Natural killer cell treated with Interleukin-12 subunit alpha and Interleukin-12 subunit beta and Interleukin-15 and Interleukin-18, amount 100 ng/mL, for 72 hours (primary cell): Measurements from ENCODE around the gene LMF1. TPM values are rescaled to one million over a fixed set of nuclear protein-coding genes. Genes with fewer than 3 reads are reported as not detected.

Experiments
- ATAC-seq, 2 donors: fragments of 150-1000 bp; cut with Tn5 transposase in 1 of 2; sonication (Bioruptor Pico), chemical (Tn5 transposase) in 1 of 2; 2 replicates each; pipeline ENCODE4 v1.10.0; 2021
- DNase-seq: peaks from one replicate; pipeline ENCODE4 v3.0.0; 2022; ENCODE audit warnings: low spot score
- H3K27ac Mint-ChIP-seq, 2 donors: 1 replicate in 1 of 2; 2 replicates in 1 of 2; pipeline ENCODE4 v1.8.0; 2022; ENCODE audit warnings: mixed read lengths in 2 of 2, mild to moderate bottlenecking in 1 of 2, moderate library complexity in 1 of 2
- H3K27me3 Mint-ChIP-seq, 2 donors: 1 replicate in 1 of 2; 2 replicates in 1 of 2; pipeline ENCODE4 v1.8.0; 2022; ENCODE audit warnings: mixed read lengths in 2 of 2
- H3K36me3 Mint-ChIP-seq: one replicate; pipeline ENCODE4 v1.8.0; 2022; ENCODE audit warnings: mixed read lengths
- H3K4me1 Mint-ChIP-seq, 2 donors: 1 replicate in 1 of 2; 2 replicates in 1 of 2; pipeline ENCODE4 v1.8.0; 2022; ENCODE audit warnings: low read depth in 2 of 2, mixed read lengths in 2 of 2, mild to moderate bottlenecking in 1 of 2
- H3K4me3 Mint-ChIP-seq: one replicate; pipeline ENCODE4 v1.8.0; 2022; ENCODE audit warnings: mixed read lengths
- H3K9me3 Mint-ChIP-seq: 2 replicates; pipeline ENCODE4 v1.8.0; 2022; ENCODE audit warnings: mixed read lengths
- total RNA-seq, 2 donors: library from RNA; stranded (reverse); gene quantifications; one replicate each; pipeline ENCODE4 v1.2.3, GENCODE V29; 2022

LMF1 gene
- total RNA-seq, 2 donors from 2014 or later, result 17.1 to 21.0 TPM

DNA sequence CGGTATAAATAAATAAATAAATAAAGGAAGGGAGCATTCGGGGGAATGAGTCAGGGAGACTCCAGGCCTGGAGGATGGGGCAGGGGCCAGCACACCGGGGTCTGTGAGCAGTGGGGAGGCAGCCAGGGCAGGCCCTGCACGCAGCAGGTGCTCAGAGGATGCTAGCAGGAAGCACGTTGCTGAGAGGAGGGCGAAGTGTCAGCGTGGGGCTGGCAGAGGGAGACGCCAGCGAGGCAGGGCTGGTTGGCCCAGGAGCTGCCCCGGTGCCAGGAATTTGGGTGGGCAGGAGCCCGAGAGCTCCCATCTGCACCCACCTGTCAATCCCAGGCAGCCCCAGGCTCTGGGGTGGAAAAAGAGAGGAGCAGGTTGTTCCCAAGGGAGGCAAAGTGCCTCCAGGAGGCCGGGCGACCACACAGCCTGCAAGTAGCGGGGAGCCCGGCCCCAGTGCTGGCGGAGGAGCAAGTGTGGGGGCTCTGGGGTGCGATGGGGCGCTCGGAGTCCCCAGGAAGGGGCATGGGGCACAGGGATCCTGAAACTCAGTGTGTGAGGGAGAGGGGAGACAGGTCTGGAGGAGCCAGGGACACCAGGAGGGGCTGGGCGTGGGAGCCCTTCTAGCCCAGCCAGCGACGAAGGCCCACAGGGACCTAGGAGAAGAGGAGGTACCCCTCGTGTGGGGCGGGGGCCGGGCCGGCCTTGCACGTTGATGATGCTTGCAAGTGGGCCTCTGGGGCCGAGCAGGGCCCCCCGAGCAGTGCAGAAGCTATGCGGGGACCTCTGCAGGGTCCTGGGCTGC lies 38.8 kb upstream of the LMF1 start:
- Mint-ChIP-seq H3K4me3 (no peak overlapping the region), H3K36me3 (no peaks in the 10 kb centered on the region), H3K9me3 (no peaks in the 10 kb centered on the region), H3K4me1 (peaks cover 0 to 2% of the 10 kb centered on the region in 2 donors), H3K27me3 (peaks cover 0 to 4% of the 10 kb centered on the region in 2 donors), H3K27ac (no peak overlapping the region)
- no peak for DNase-seq
- ATAC-seq, result no peak

DNA sequence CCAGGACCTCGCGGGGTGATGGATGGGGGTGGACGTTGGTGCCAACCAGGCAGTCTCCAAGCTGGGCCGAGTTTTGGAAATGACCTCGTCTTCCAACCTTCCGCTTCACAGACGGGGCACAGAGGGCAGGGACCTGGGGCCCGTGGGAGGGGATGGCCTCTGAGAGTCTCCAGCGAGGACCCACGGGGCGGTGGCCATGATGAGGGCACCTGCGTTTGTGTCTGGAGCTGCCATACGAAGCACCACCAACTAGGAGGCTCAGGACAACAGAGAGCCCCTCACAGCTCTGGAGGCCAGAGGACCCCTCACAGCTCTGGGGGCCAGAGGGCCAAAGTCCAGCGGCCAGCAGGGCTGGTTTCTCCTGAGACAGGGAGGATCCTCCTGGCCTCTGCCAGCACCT lies 37.3 kb upstream of the LMF1 start:
- Mint-ChIP-seq H3K27ac (no peak overlapping the region), H3K36me3 (no peaks in the 10 kb centered on the region), H3K27me3 (peaks cover 0 to 4% of the 10 kb centered on the region in 2 donors), H3K4me1 (peaks cover 0 to 2% of the 10 kb centered on the region in 2 donors), H3K4me3 (no peak overlapping the region), H3K9me3 (no peaks in the 10 kb centered on the region)
- no peak for DNase-seq
- no peak for ATAC-seq

DNA sequence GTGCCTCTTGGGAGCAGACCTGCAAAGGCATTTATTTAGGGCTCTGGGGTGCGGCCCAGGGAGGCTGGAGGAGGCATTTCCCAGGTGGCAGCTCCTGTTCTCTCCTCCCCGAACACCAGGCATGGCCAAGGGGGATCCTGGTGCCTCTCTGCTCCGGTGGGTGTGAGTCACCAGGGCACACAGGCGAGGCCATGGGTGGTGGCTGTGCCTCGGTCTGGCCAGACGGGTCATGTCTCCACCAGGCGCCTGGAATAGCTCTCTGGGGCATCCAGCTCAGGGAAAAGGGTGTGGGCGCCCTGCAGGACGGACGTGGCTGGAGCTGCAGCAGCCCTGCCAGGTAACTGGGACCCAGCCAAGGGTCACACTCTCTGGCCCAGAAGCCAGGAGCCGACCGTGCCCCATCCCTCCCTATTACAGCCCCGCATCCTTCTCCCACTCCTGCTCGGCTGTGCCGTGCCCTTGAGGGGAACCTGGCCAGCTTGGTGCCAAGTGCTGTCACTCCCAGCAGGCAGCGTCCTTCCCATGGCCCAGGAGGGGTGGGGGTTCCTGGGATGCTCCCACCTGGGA lies 36.6 kb upstream of the LMF1 start:
- H3K9me3 Mint-ChIP-seq, result no peaks in the 10 kb centered on the region
- H3K4me1 Mint-ChIP-seq, result peaks cover 0 to 2% of the 10 kb centered on the region in 2 donors
- no peak for ATAC-seq
- H3K4me3 Mint-ChIP-seq, result no peak overlapping the region
- no peak overlapping the region for H3K27ac Mint-ChIP-seq
- no peak for DNase-seq
- peaks cover 0 to 4% of the 10 kb centered on the region in 2 donors for H3K27me3 Mint-ChIP-seq
- no peaks in the 10 kb centered on the region for H3K36me3 Mint-ChIP-seq

- Mint-ChIP-seq H3K9me3 (no peaks in the 10 kb centered on the region), H3K36me3 (no peaks in the 10 kb centered on the region), H3K27ac (no peak overlapping the region), H3K4me1 (peaks cover 0 to 2% of the 10 kb centered on the region in 2 donors), H3K4me3 (no peak overlapping the region), H3K27me3 (peaks cover 0 to 4% of the 10 kb centered on the region in 2 donors)
- no peak for ATAC-seq
- no peak for DNase-seq
These were observed 36.0 kb upstream of the LMF1 start for GRCh38 chr16:1006781-1007180.

DNA sequence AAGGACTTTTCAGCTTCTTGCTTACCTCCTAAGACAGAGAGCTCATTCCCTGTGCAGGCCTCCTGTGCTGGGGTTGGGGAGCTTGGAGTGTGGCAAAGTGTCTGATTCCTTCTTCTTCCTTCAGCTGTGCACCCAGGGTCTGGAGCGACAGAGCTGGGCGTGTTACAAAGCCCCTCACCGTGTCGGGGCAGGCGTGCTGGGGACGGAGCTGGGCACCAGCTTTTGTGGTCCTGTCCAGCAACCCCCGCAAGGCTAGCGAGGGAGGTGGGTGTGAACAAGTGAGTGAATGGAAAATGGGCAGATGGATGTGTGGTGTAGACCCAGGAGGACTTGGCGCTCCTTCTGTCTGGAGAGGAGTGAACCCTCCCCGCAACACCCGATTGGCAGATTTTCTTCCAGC lies 34.5 kb upstream of the LMF1 start:
- Mint-ChIP-seq H3K36me3 (no peaks in the 10 kb centered on the region), H3K27me3 (peaks cover 0 to 4% of the 10 kb centered on the region in 2 donors), H3K27ac (no peak overlapping the region), H3K4me1 (peaks cover 0 to 2% of the 10 kb centered on the region in 2 donors), H3K9me3 (no peaks in the 10 kb centered on the region), H3K4me3 (no peak overlapping the region)
- no peak for ATAC-seq
- DNase-seq, result no peak

DNA sequence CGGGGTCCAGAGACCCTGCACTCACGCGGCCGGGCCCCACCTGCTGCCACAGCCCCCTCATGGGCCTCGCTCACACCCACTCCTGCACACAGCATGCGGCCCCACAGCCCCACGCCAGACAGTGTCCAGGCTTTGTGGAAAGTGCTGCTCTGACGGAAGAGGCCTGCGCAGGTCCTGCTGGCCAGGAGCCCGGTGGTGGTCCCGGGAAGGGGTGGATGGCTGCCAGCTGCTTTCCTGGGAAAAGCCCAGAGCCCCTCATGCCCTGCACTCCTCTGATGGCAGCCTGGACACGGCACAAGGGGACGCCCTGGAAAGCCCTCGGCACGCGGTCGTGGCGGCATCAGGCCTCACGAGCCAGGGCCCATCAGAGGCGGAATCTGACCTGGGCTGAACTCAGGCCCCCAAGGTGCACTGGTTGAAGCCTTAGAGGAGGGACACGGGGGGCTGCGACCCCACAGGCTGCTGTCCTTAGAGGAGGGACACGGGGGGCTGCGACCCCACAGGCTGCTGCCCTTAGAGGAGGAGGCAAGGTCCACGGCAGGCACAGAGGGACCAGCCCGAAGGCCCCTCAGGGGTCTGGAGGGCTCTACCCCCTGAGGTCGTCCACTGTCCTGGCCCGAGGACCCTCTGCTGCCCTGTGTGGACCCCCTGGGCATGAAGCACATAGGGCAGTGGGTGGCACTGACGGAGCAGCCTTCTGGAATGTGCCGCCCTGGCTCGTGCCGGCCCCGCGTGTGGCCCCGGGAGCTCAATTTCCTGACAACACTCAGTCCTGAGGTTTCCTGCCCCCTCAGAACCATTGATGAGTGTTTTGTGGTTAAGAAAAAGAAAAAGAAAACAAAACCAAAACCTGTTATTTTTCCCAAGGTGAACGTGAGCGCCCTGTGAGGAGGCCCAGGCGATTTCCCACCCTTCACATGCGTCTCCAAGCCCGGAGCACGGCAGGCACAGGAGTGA lies 32.9 kb upstream of the LMF1 start:
- H3K27ac Mint-ChIP-seq, result no peak overlapping the region
- DNase-seq, result no peak
- no peaks in the 10 kb centered on the region for H3K9me3 Mint-ChIP-seq
- H3K4me3 Mint-ChIP-seq, result no peak overlapping the region
- H3K4me1 Mint-ChIP-seq, result peaks cover 0 to 2% of the 10 kb centered on the region in 2 donors
- no peaks in the 10 kb centered on the region for H3K36me3 Mint-ChIP-seq
- H3K27me3 Mint-ChIP-seq, result peaks cover 0 to 6% of the 10 kb centered on the region in 2 donors
- ATAC-seq, result peak; percentile 30 to 55

DNA sequence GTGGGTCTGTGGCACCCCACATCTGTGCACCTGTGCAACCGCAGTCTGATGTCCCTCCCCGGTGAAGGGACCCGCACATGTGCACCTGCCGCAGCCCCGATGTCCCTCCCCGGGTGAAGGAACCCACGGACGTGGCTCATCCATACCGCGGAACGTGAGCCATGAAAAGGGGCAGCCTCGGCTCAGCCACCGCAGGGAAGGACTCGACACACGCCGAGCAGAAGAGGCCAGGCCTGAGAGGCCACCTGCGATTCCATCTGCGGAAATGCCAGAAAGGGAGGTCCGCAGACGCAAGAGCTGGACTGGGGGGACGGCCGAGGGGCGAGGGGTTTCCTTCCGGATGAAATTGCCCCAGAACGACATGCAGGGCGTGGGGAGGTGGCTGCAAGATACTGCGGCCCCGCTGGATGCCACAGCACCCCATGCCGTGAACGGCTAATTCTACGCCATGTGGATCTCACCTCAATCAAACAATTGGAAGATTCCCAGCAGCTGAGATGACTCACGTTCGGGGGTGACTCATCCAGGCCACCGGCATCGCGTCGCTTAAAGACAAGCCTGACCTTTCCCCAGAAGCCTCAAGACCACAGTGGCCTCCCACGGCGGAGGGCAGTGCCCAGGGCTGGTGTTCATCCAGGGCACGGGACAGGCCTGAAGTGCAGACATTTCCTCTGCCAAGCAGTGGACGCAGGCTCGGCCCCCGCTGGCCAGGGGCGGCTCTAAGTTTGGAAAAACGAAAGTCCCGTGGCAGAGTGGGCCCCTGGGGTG lies 31.8 kb upstream of the LMF1 start:
- H3K9me3 Mint-ChIP-seq, result no peaks in the 10 kb centered on the region
- no peaks in the 10 kb centered on the region for H3K36me3 Mint-ChIP-seq
- no peak overlapping the region for H3K4me3 Mint-ChIP-seq
- H3K27ac Mint-ChIP-seq, result no peak overlapping the region
- DNase-seq (no peak), ATAC-seq (no peak)
- peaks cover 0 to 2% of the 10 kb centered on the region in 2 donors for H3K4me1 Mint-ChIP-seq
- peaks cover 0 to 8% of the 10 kb centered on the region in 2 donors for H3K27me3 Mint-ChIP-seq

- DNase-seq (no peak), ATAC-seq (no peak)
- Mint-ChIP-seq H3K27ac (no peak overlapping the region), H3K4me1 (peaks cover 0 to 2% of the 10 kb centered on the region in 2 donors), H3K9me3 (no peaks in the 10 kb centered on the region), H3K27me3 (peaks cover 6 to 13% of the 10 kb centered on the region in 2 donors), H3K4me3 (no peak overlapping the region), H3K36me3 (no peaks in the 10 kb centered on the region)
These were observed 30.3 kb upstream of the LMF1 start for GRCh38 chr16:1001096-1001495.

- no peak overlapping the region for H3K4me3 Mint-ChIP-seq
These were observed 29.8 kb upstream of the LMF1 start for GRCh38 chr16:1000608-1001007.

DNA sequence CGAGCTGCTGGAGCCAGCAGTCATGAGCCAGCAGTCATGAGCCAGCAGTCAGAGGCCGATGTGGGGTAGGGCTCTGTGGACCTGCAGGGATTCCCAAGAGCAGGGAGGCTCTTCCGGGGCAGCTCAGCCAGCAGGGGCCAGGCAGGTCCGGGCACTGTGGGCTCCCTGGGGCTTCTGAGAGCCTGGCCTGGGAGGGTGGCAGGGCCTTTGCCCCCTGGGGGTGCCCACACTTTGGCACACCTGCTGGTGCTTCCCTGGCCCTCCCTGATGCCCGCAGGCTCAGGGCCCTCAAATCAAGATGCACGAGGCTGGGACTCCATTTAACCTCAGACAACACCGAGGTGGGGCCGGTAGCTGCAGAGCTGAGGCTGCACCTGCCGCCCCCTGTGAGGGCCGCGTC lies 28.9 kb upstream of the LMF1 start:
- no peaks in the 10 kb centered on the region for H3K9me3 Mint-ChIP-seq
- no peak overlapping the region for H3K27ac Mint-ChIP-seq
- no peaks in the 10 kb centered on the region for H3K36me3 Mint-ChIP-seq
- no peak overlapping the region for H3K4me3 Mint-ChIP-seq
- no peaks in the 10 kb centered on the region for H3K4me1 Mint-ChIP-seq
- DNase-seq, result no peak
- H3K27me3 Mint-ChIP-seq, result peaks cover 17 to 24% of the 10 kb centered on the region in 2 donors
- ATAC-seq, result no peak

More at GRCh38 chr16:1000608-1001007, 29.8 kb upstream of the LMF1 start:
- Mint-ChIP-seq H3K9me3 (no peaks in the 10 kb centered on the region), H3K27me3 (peaks cover 10 to 16% of the 10 kb centered on the region in 2 donors), H3K36me3 (no peaks in the 10 kb centered on the region), H3K27ac (no peak overlapping the region), H3K4me1 (peaks cover 0 to 2% of the 10 kb centered on the region in 2 donors)
- DNase-seq (no peak), ATAC-seq (no peak)

DNA sequence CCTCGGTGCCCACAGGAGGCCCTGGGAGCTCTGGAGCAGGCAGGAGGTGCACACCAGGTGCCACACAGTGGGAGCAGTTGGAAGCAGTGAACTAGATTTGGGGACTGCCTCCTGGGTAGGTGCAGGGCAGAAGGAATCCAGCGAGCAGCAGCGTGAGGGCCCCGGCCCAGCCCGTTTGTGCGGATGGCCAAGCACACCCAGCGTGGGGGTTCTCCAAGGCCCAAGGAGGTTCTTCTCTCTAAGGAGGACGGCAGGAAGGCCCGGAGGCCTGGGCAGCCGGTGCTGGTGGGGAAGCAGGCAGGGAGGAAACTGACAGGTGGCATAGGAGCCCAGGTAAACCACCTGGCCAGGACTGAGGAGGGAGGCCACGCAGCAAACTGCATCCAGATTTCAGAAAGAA lies 27.8 kb upstream of the LMF1 start:
- no peak overlapping the region for H3K27ac Mint-ChIP-seq
- no peaks in the 10 kb centered on the region for H3K9me3 Mint-ChIP-seq
- ATAC-seq (no peak), DNase-seq (no peak)
- H3K27me3 Mint-ChIP-seq, result peaks cover 17 to 25% of the 10 kb centered on the region in 2 donors
- no peak overlapping the region for H3K4me3 Mint-ChIP-seq
- no peaks in the 10 kb centered on the region for H3K4me1 Mint-ChIP-seq
- H3K36me3 Mint-ChIP-seq, result no peaks in the 10 kb centered on the region

DNA sequence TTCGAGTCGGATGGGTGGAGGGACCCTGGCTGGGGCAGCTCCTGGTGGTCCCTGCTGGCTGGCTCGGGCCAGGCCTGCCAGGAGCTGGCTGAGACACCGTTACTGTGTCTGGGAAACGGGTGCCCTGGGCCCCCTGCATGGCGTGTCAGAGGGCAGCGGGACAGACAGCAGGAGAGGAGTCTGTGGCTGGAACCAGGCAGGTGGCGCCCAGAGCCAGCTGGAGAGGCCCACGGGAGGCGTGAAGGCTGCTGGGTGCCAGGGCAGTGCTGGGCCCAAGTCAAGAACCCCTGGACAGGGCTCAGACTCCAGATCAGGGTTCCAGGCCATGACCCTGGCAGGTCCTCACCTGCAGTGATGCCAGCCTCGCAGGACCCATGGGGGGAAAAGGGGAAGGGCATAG lies 27.4 kb upstream of the LMF1 start:
- Mint-ChIP-seq H3K4me3 (no peak overlapping the region), H3K27ac (no peak overlapping the region), H3K27me3 (peaks cover 17 to 25% of the 10 kb centered on the region in 2 donors), H3K9me3 (no peaks in the 10 kb centered on the region), H3K36me3 (no peaks in the 10 kb centered on the region), H3K4me1 (no peaks in the 10 kb centered on the region)
- no peak for DNase-seq
- ATAC-seq, result no peak

GRCh38 chr16:997440-998051 lies 26.8 kb upstream of the LMF1 start:
- Mint-ChIP-seq H3K36me3 (no peaks in the 10 kb centered on the region), H3K9me3 (no peaks in the 10 kb centered on the region), H3K4me3 (no peak overlapping the region), H3K27ac (no peak overlapping the region), H3K27me3 (peaks cover 17 to 25% of the 10 kb centered on the region in 2 donors), H3K4me1 (no peaks in the 10 kb centered on the region)
- DNase-seq (no peak), ATAC-seq (peak in 1 of 2 donors; percentile 22)
